IPS-NIHi7 (cell line): ENCODE results near the gene MIA2.

ENCODE experiments used
- DNase-seq: peaks from one replicate; pipeline ENCODE4 v3.0.0; 2012; ENCODE audit warnings: mixed read lengths; ENCODE audit errors: extremely low spot score

The MIA2 gene

GRCh38 chr14:39433452-39433813 lies 199.7 kb downstream of the MIA2 start:
- no peak for DNase-seq

- no peak for DNase-seq
These were observed 200.7 kb downstream of the MIA2 start for GRCh38 chr14:39434401-39434800.

DNA sequence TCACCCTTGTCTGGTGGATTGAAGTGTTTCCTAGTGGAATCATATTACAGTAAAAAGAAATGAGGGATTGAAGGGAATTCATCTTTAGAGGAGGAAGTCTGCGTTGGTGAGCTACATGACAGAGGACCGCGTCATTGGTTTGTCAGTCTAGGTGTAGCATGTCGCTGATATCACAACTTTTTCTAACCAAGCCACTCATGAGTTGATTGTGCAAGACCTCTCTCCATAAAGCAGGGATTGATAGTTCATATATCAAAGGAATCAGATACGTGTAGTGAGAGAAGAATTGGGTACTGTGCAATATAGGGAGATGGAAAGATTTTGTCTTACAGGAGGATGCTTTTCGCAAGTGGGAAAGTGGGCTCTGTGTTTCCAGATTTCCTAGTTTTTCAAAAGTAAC lies 201.5 kb downstream of the MIA2 start:
- no peak for DNase-seq
